MM.1S (cell line): ENCODE data around the gene PLAC8L1.

Experiments
- DNase-seq: peaks from one replicate; pipeline ENCODE4 v3.0.0-alpha.2; 2015
- H2AFZ ChIP-seq: fragments of 300-600 bp; sonication (generic); 2 replicates; pipeline ENCODE4 v1.6.0; 2016; ENCODE audit warnings: antibody characterized with exemption, low read length
- H3F3A ChIP-seq: fragments of 300-600 bp; sonication (generic); 2 replicates; pipeline ENCODE4 v1.6.1; 2016; ENCODE audit warnings: mild to moderate bottlenecking, antibody characterized with exemption, low read length, moderate library complexity, mixed read lengths; ENCODE audit not compliant: insufficient read depth
- H3K27ac ChIP-seq: fragments of 300-600 bp; sonication (generic); 2 replicates; pipeline ENCODE4 v1.5.1; 2016; ENCODE audit warnings: mild to moderate bottlenecking, low read length
- H3K27me3 ChIP-seq: fragments of 300-600 bp; sonication (generic); replicated peaks from 2 replicates; pipeline ENCODE4 v1.6.0; 2016; ENCODE audit warnings: low read length; ENCODE audit not compliant: insufficient read depth
- H3K36me3 ChIP-seq: fragments of 300-600 bp; sonication (generic); replicated peaks from 2 replicates; pipeline ENCODE4 v1.6.1; 2016; ENCODE audit warnings: mild to moderate bottlenecking, low read length, mixed read lengths; ENCODE audit not compliant: insufficient read depth
- H3K4me1 ChIP-seq: fragments of 300-600 bp; sonication (generic); 2 replicates; pipeline ENCODE4 v1.6.1; 2016; ENCODE audit warnings: low read length, mixed read lengths
- H3K4me2 ChIP-seq: fragments of 300-600 bp; sonication (generic); 2 replicates; pipeline ENCODE4 v1.6.0; 2016; ENCODE audit warnings: low read depth, low read length
- H3K4me3 ChIP-seq: fragments of 300-600 bp; sonication (generic); 2 replicates; pipeline ENCODE4 v1.5.1; 2016; ENCODE audit warnings: low read length, mixed read lengths
- H3K79me2 ChIP-seq: fragments of 300-600 bp; sonication (generic); 2 replicates; pipeline ENCODE4 v1.6.1; 2016; ENCODE audit warnings: mixed run types, low read length, mixed read lengths
- H3K9ac ChIP-seq: fragments of 300-600 bp; sonication (generic); 2 replicates; pipeline ENCODE4 v1.6.1; 2016; ENCODE audit warnings: low read length, mixed read lengths
- H3K9me2 ChIP-seq: fragments of 300-600 bp; sonication (generic); replicated peaks from 2 replicates; pipeline ENCODE4 v1.6.1; 2016; ENCODE audit warnings: mild to moderate bottlenecking, low read length, mixed read lengths; ENCODE audit not compliant: insufficient read depth
- H3K9me3 ChIP-seq: fragments of 300-600 bp; sonication (generic); replicated peaks from 2 replicates; pipeline ENCODE4 v1.6.1; 2016; ENCODE audit warnings: mild to moderate bottlenecking, low read length, mixed read lengths; ENCODE audit not compliant: insufficient read depth
- H4K20me1 ChIP-seq: fragments of 300-600 bp; sonication (generic); 2 replicates; pipeline ENCODE4 v1.6.1; 2016; ENCODE audit warnings: mild to moderate bottlenecking, low read length, moderate library complexity, mixed read lengths; ENCODE audit not compliant: insufficient read depth
- CTCF ChIP-seq: fragments of 300-600 bp; sonication (generic); IDR thresholded peaks from 2 replicates; pipeline ENCODE4 v1.5.1; 2016; ENCODE audit warnings: antibody characterized with exemption, low read length, mixed read lengths
- EZH2 ChIP-seq: fragments of 300-600 bp; sonication (generic); optimal IDR thresholded peaks from 2 replicates; pipeline ENCODE3; 2017; ENCODE audit warnings: low read depth, mild to moderate bottlenecking, antibody characterized with exemption, low read length, mixed read lengths
- EZH2phosphoT487 ChIP-seq: fragments of 300-600 bp; sonication (generic); IDR thresholded peaks from 2 replicates; pipeline ENCODE4 v1.6.1; 2018; ENCODE audit warnings: antibody characterized with exemption, low read length

The PLAC8L1 gene

GRCh38 chr5:146101646-146102045, 3.7 kb downstream of the PLAC8L1 start:
- H3F3A ChIP-seq = no peaks in the 10 kb centered on the region
- no peaks in the 10 kb centered on the region for H3K9me2 ChIP-seq
- no peak for DNase-seq
- H4K20me1 ChIP-seq = no peaks in the 10 kb centered on the region
- no peaks in the 10 kb centered on the region for H3K9me3 ChIP-seq
- no peaks in the 10 kb centered on the region for H3K36me3 ChIP-seq
- H3K27me3 ChIP-seq = no peaks in the 10 kb centered on the region
- no peaks in the 10 kb centered on the region for H3K79me2 ChIP-seq
- no peak for TF ChIP-seq EZH2phosphoT487
- no peak for TF ChIP-seq CTCF
- TF ChIP-seq EZH2 = no peak
- H3K27ac ChIP-seq = no peak overlapping the region
- H3K9ac ChIP-seq = no peak overlapping the region
- H3K4me1 ChIP-seq = peaks cover 2% of the 10 kb centered on the region; the same call in 1 of the 2 replicates
- no peak overlapping the region for H2AFZ ChIP-seq
- H3K4me3 ChIP-seq = no peak overlapping the region
- no peak overlapping the region for H3K4me2 ChIP-seq

- no peaks in the 10 kb centered on the region for H3K9me2 ChIP-seq
- H3K27ac ChIP-seq = no peak overlapping the region
- H3K27me3 ChIP-seq = no peaks in the 10 kb centered on the region
These were observed 7.3 kb downstream of the PLAC8L1 start for GRCh38 chr5:146098047-146098446.

DNA sequence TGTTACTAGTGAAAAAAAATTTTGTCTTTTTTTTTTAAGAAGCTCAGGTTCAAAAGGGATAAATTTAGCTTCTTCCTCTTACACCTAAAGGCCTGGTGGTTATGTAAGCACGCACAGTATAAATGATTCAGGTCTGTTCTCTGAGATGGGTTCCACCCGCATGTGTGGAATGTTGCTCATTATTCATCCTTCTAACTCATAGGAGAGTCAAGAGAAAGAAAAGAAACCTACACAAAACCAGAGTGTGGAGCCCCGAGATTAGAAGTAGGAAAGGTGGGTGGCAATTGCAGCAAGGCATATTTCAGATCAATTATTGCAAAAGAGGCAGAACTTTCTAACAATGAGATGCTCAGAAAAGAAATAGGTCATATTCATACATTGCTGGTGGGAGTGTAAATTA, 13.5 kb downstream of the PLAC8L1 start:
- Histone ChIP-seq H3K27me3 (no peaks in the 10 kb centered on the region), H3K9me2 (no peaks in the 10 kb centered on the region), H3F3A (no peaks in the 10 kb centered on the region), H3K9ac (no peak overlapping the region), H3K4me2 (no peak overlapping the region), H3K4me3 (no peak overlapping the region), H3K36me3 (no peaks in the 10 kb centered on the region), H3K4me1 (no peaks in the 10 kb centered on the region), H2AFZ (no peak overlapping the region), H3K9me3 (no peaks in the 10 kb centered on the region), H4K20me1 (no peaks in the 10 kb centered on the region), H3K79me2 (no peaks in the 10 kb centered on the region), H3K27ac (no peak overlapping the region)
- TF ChIP-seq EZH2phosphoT487 (no peak), CTCF (no peak), EZH2 (no peak)
- DNase-seq = no peak

More at GRCh38 chr5:146098047-146098446, 7.3 kb downstream of the PLAC8L1 start:
- Histone ChIP-seq H3F3A (no peaks in the 10 kb centered on the region), H2AFZ (no peak overlapping the region), H4K20me1 (no peaks in the 10 kb centered on the region), H3K36me3 (no peaks in the 10 kb centered on the region), H3K9me3 (no peaks in the 10 kb centered on the region), H3K4me1 (no peaks in the 10 kb centered on the region), H3K79me2 (no peaks in the 10 kb centered on the region), H3K4me3 (no peak overlapping the region), H3K4me2 (no peak overlapping the region), H3K9ac (no peak overlapping the region)
- TF ChIP-seq EZH2phosphoT487 (no peak), EZH2 (no peak), CTCF (no peak)
- DNase-seq = no peak
